Posterior cingulate gyrus (tissue), 11 donors: ENCODE data around the gene RCAN1.
A peak's percentile ranks its signal among the peaks of the same experiment; 100 is the strongest.
"Not testable (repeated sequence)": the region's sequence is repeated elsewhere in the genome, so short reads cannot be mapped to it uniquely, and the experiment has no call there.

ENCODE experiments used
- DNase-seq, 10 donors: peaks; one replicate each; pipeline versions ENCODE4 v3.0.0 to v3.0.0-alpha.2; 2020 to 2021; ENCODE audit warnings: mixed read lengths in 3 of 10
- intact Hi-C: fragments of 100-400 bp; cut with DNase I; formaldehyde crosslinking; loops from one replicate; pipeline ENCODE4 v1.15.1; 2023

RCAN1 gene

GRCh38 chr21:34574601-34575529, 40.0 kb downstream of the RCAN1 start:
- intact Hi-C loops = no loop called here

GRCh38 chr21:34571994-34572393, 42.9 kb downstream of the RCAN1 start:
- no peak for DNase-seq
- intact Hi-C loops = no loop called here

More at GRCh38 chr21:34574601-34575529, 40.0 kb downstream of the RCAN1 start:
- peak in 1 of 10 donors; percentile 32 for DNase-seq

GRCh38 chr21:34570313-34570712, 44.6 kb downstream of the RCAN1 start:
- intact Hi-C loops = no loop called here

GRCh38 chr21:34569381-34569979, 45.4 kb downstream of the RCAN1 start:
- intact Hi-C loops = no loop called here
- no peak for DNase-seq

More at GRCh38 chr21:34570313-34570712, 44.6 kb downstream of the RCAN1 start:
- no peak for DNase-seq

- intact Hi-C loops, DNase-seq: not testable (repeated sequence)
Measured at GRCh38 chr21:34568801-34569200, 46.1 kb downstream of the RCAN1 start.

GRCh38 chr21:34567604-34568155, 47.2 kb downstream of the RCAN1 start:
- DNase-seq = no peak

GRCh38 chr21:34565238-34565637, 49.7 kb downstream of the RCAN1 start:
- DNase-seq = no peak
- intact Hi-C loops = no loop called here

More at GRCh38 chr21:34567604-34568155, 47.2 kb downstream of the RCAN1 start:
- intact Hi-C loops = no loop called here

GRCh38 chr21:34563370-34563769, 51.5 kb downstream of the RCAN1 start:
- intact Hi-C loops = not testable (repeated sequence)

GRCh38 chr21:34561806-34562205, 53.1 kb downstream of the RCAN1 start:
- intact Hi-C loops = no loop called here
- DNase-seq = no peak

More at GRCh38 chr21:34563370-34563769, 51.5 kb downstream of the RCAN1 start:
- DNase-seq = not testable (repeated sequence)

- no peak for DNase-seq
- intact Hi-C loops = no loop called here
Measured at GRCh38 chr21:34560609-34561008, 54.3 kb downstream of the RCAN1 start.

- intact Hi-C loops = no loop called here
Measured at GRCh38 chr21:34560021-34560420, 54.9 kb downstream of the RCAN1 start.

GRCh38 chr21:34559089-34559631, 55.8 kb downstream of the RCAN1 start:
- intact Hi-C loops = no loop called here

More at GRCh38 chr21:34560021-34560420, 54.9 kb downstream of the RCAN1 start:
- DNase-seq = no peak

GRCh38 chr21:34558166-34558565, 56.7 kb downstream of the RCAN1 start:
- DNase-seq = no peak
- intact Hi-C loops = no loop called here

More at GRCh38 chr21:34559089-34559631, 55.8 kb downstream of the RCAN1 start:
- DNase-seq = no peak

GRCh38 chr21:34557261-34557660, 57.7 kb downstream of the RCAN1 start:
- intact Hi-C loops = no loop called here

GRCh38 chr21:34554670-34555069, 60.2 kb downstream of the RCAN1 start:
- DNase-seq, intact Hi-C loops: not testable (repeated sequence)

More at GRCh38 chr21:34557261-34557660, 57.7 kb downstream of the RCAN1 start:
- no peak for DNase-seq

- intact Hi-C loops = no loop called here
- DNase-seq = no peak
Measured at GRCh38 chr21:34554227-34554626, 60.7 kb downstream of the RCAN1 start.

GRCh38 chr21:34553151-34553952, 61.6 kb downstream of the RCAN1 start:
- intact Hi-C loops = no loop called here
- DNase-seq = no peak

GRCh38 chr21:34552360-34553098, 62.4 kb downstream of the RCAN1 start:
- intact Hi-C loops = no loop called here
- no peak for DNase-seq

GRCh38 chr21:34550182-34550799, 64.6 kb downstream of the RCAN1 start:
- intact Hi-C loops = no loop called here
- DNase-seq = no peak
